Gastrocnemius medialis (tissue), 4 donors: Measurements from ENCODE around the gene PIK3C2B. TPM values are rescaled to one million over a fixed set of nuclear protein-coding genes. Genes with fewer than 3 reads are reported as not detected.

Experiments used
- ATAC-seq, 2 donors: fragments of 150-250 bp; one replicate each; pipeline ENCODE4 v1.9.1; 2016
- DNase-seq, 2 donors: peaks; one replicate each; pipeline ENCODE4 v3.0.0-alpha.2; 2019
- H3K27ac ChIP-seq, 4 donors: fragments of 200-600 bp; sonication (generic); 1 replicate in 1 of 4; 2 replicates in 3 of 4; pipeline ENCODE4 v1.5.1; 2016 to 2018; ENCODE audit warnings: mild to moderate bottlenecking in 2 of 4, moderate library complexity in 1 of 4
- H3K27me3 ChIP-seq, 3 donors: fragments of 200-600 bp; sonication (generic) in 2 of 3; 1 replicate in 1 of 3; 2 replicates in 2 of 3; pipeline versions ENCODE4 v1.5.1 to v1.6.0; 2016 to 2019; ENCODE audit warnings: mild to moderate bottlenecking in 1 of 3, moderate library complexity in 1 of 3
- H3K36me3 ChIP-seq, 2 donors: fragments of 200-600 bp; sonication (generic) in 1 of 2; one replicate each; pipeline ENCODE4 v1.5.1; 2017 to 2018
- H3K4me1 ChIP-seq, 2 donors: fragments of 200-600 bp; sonication (generic) in 1 of 2; one replicate each; pipeline ENCODE4 v1.5.1; 2016 to 2017; ENCODE audit warnings: mild to moderate bottlenecking in 2 of 2
- H3K4me3 ChIP-seq, 4 donors: fragments of 200-600 bp; sonication (generic) in 3 of 4; 1 replicate in 1 of 4; 2 replicates in 3 of 4; pipeline ENCODE4 v1.5.1; 2016 to 2019; ENCODE audit warnings: mild to moderate bottlenecking in 2 of 4
- H3K9me3 ChIP-seq, 3 donors: fragments of 200-600 bp; sonication (generic) in 2 of 3; 1 replicate in 1 of 3; 2 replicates in 2 of 3; pipeline ENCODE4 v1.5.1; 2016 to 2019
- CTCF ChIP-seq, 5 experiments: fragments of 450-650 bp in 3 of 5; fragments of 200-600 bp in 2 of 5; sonication (generic) in 2 of 5; IDR thresholded peaks in 4 of 5; conservative IDR thresholded peaks in 1 of 5; 1 replicate in 4 of 5; 2 replicates in 1 of 5; pipeline ENCODE4 v1.5.1; 2016 to 2019; ENCODE audit warnings: antibody characterized with exemption in 5 of 5, mild to moderate bottlenecking in 3 of 5, moderate library complexity in 3 of 5
- POLR2A ChIP-seq, 2 donors: fragments of 450-650 bp; IDR thresholded peaks; one replicate each; pipeline ENCODE4 v1.6.1; 2017; ENCODE audit warnings: antibody characterized with exemption in 2 of 2, mild to moderate bottlenecking in 2 of 2, moderate library complexity in 2 of 2
- in situ Hi-C, 4 donors: fragments of 200-750 bp; cut with MboI; loops; one replicate each; pipeline versions ENCODE4 v1.15.0 to v1.8.0; 2017; ENCODE audit warnings: low sequenced_read_pairs in 4 of 4
- intact Hi-C: fragments of 100-400 bp; cut with DNase I; formaldehyde crosslinking; loops from one replicate; pipeline ENCODE4 v1.15.1; 2023; ENCODE audit warnings: low total_unique reads
- total RNA-seq, 4 donors: library from RNA; depleted of rRNA; stranded (reverse); fragments of >200 nt; gene quantifications; one replicate each; pipeline versions ENCODE4 v1.1.0 to v1.2.3, GENCODE V29; 2016

PIK3C2B gene
- total RNA-seq, 4 donors from 2014 or later, result 2.8 to 6.0 (median 3.8) TPM

- ATAC-seq (no peak), DNase-seq (no peak)
- Histone ChIP-seq H3K4me3 (no peak overlapping the region), H3K27ac (peak overlapping the region in 1 of 4 donors; percentile 56), H3K9me3 (no peaks in the 10 kb centered on the region), H3K36me3 (peaks cover 0 to 7% of the 10 kb centered on the region in 2 donors), H3K27me3 (no peaks in the 10 kb centered on the region), H3K4me1 (peaks cover 3 to 19% of the 10 kb centered on the region in 2 donors)
- in situ Hi-C loops, result no loop called here
- no peak for TF ChIP-seq CTCF (IDR thresholded peaks at IDR 0.05 in 4 of 5, conservative IDR thresholded peaks at IDR 0.05 in 1 of 5)
- no peak for TF ChIP-seq POLR2A (IDR thresholded peaks at IDR 0.05)
- intact Hi-C loops, result no loop called here
These were observed 36.9 kb downstream of the PIK3C2B start for GRCh38 chr1:204457666-204458065.

GRCh38 chr1:204456826-204457442, 37.7 kb downstream of the PIK3C2B start:
- H3K27ac ChIP-seq, result peak overlapping the region in 3 of 4 donors; percentile 4 to 56 (median 52)
- no peak for DNase-seq
- no peaks in the 10 kb centered on the region for H3K27me3 ChIP-seq
- TF ChIP-seq CTCF (IDR thresholded peaks at IDR 0.05 in 4 of 5, conservative IDR thresholded peaks at IDR 0.05 in 1 of 5) (no peak), POLR2A (IDR thresholded peaks at IDR 0.05) (no peak)
- no peaks in the 10 kb centered on the region for H3K9me3 ChIP-seq
- peaks cover 0 to 7% of the 10 kb centered on the region in 2 donors for H3K36me3 ChIP-seq
- peak; percentile 62 to 75 for ATAC-seq
- in situ Hi-C loops, result no loop called here
- intact Hi-C loops, result no loop called here
- no peak overlapping the region for H3K4me3 ChIP-seq
- H3K4me1 ChIP-seq, result peaks cover 5 to 17% of the 10 kb centered on the region in 2 donors

- Histone ChIP-seq H3K4me3 (no peak overlapping the region), H3K27me3 (no peaks in the 10 kb centered on the region), H3K36me3 (peaks cover 0 to 7% of the 10 kb centered on the region in 2 donors), H3K9me3 (no peaks in the 10 kb centered on the region), H3K4me1 (peaks cover 14 to 27% of the 10 kb centered on the region in 2 donors), H3K27ac (peak overlapping the region in 1 of 4 donors; percentile 98)
- ATAC-seq, result no peak
- intact Hi-C loops (no loop called here), in situ Hi-C loops (no loop called here)
- DNase-seq, result no peak
- TF ChIP-seq POLR2A (IDR thresholded peaks at IDR 0.05), result no peak
- TF ChIP-seq CTCF (IDR thresholded peaks at IDR 0.05 in 4 of 5, conservative IDR thresholded peaks at IDR 0.05 in 1 of 5), result no peak
These were observed 38.8 kb downstream of the PIK3C2B start for GRCh38 chr1:204455831-204456145.

GRCh38 chr1:204455063-204455830, 39.4 kb downstream of the PIK3C2B start:
- Histone ChIP-seq H3K36me3 (peaks cover 0 to 7% of the 10 kb centered on the region in 2 donors), H3K27ac (peak overlapping the region in 3 of 4 donors; percentile 50 to 98 (median 90)), H3K4me3 (no peak overlapping the region), H3K4me1 (peaks cover 19 to 32% of the 10 kb centered on the region in 2 donors), H3K9me3 (no peaks in the 10 kb centered on the region), H3K27me3 (no peaks in the 10 kb centered on the region)
- DNase-seq, result no peak
- TF ChIP-seq CTCF (IDR thresholded peaks at IDR 0.05 in 4 of 5, conservative IDR thresholded peaks at IDR 0.05 in 1 of 5) (no peak), POLR2A (IDR thresholded peaks at IDR 0.05) (no peak)
- intact Hi-C loops, result no loop called here
- in situ Hi-C loops, result no loop called here
- ATAC-seq, result no peak
